Colonic mucosa (tissue), 4 donors: ENCODE data around the gene SLC24A3. TPM values are rescaled to one million over a fixed set of nuclear protein-coding genes. Genes with fewer than 3 reads are reported as not detected.

ENCODE experiments used
- DNase-seq: peaks from one replicate; pipeline ENCODE4 v3.0.0-alpha.2; 2020
- H3K27ac ChIP-seq: fragments of 200-600 bp; one replicate; pipeline ENCODE4 v1.8.0; 2021
- H3K27me3 ChIP-seq: fragments of 200-600 bp; one replicate; pipeline ENCODE4 v1.8.0; 2021
- H3K36me3 ChIP-seq: fragments of 200-600 bp; one replicate; pipeline ENCODE4 v1.8.0; 2021
- H3K4me1 ChIP-seq: fragments of 200-600 bp; one replicate; pipeline ENCODE4 v1.8.0; 2021; ENCODE audit warnings: mild to moderate bottlenecking
- H3K4me3 ChIP-seq: fragments of 200-600 bp; one replicate; pipeline ENCODE4 v1.8.0; 2021
- H3K9ac ChIP-seq, 2 donors: one replicate each; pipeline ENCODE4 v1.7.0; 2013; ENCODE audit warnings: control low read depth in 2 of 2, low read depth in 2 of 2, low read length in 2 of 2
- H3K9me3 ChIP-seq: fragments of 200-600 bp; one replicate; pipeline ENCODE4 v1.8.0; 2021
- intact Hi-C: fragments of 100-400 bp; cut with DNase I; formaldehyde crosslinking; loops from one replicate; pipeline ENCODE4 v1.14.1; 2022
- total RNA-seq, 2 donors: library from RNA; stranded (reverse); fragmentation: NEBNext Ultra II Directional in 1 of 2; extraction: Animal tissue kit (Norgen Biotek cat#: 25700) in 1 of 2; gene quantifications; one replicate each; pipeline ENCODE4 v1.2.1, GENCODE V29; 2021
- TF ChIP-seq, protein P1 (sequence below): fragments of 200-600 bp; IDR thresholded peaks from one replicate; pipeline ENCODE4 v1.8.0; 2022; ENCODE audit warnings: antibody characterized with exemption, mild to moderate bottlenecking
- donor health status: healthy.
- donor health status: DM: no; HTN: no; CAD: no.
- donor health status: DM: no; HTN: no; CAD: no.

The SLC24A3 gene
- total RNA-seq, 2 donors from 2014 or later: 3.6 to 6.6 TPM

GRCh38 chr20:19376451-19377229 is 164.2 kb downstream of the SLC24A3 start:
- H3K9me3 ChIP-seq: no peaks in the 10 kb centered on the region
- no peak overlapping the region for H3K9ac ChIP-seq
- H3K4me1 ChIP-seq: no peaks in the 10 kb centered on the region
- no peak overlapping the region for H3K27ac ChIP-seq
- TF ChIP-seq, protein P1, sequence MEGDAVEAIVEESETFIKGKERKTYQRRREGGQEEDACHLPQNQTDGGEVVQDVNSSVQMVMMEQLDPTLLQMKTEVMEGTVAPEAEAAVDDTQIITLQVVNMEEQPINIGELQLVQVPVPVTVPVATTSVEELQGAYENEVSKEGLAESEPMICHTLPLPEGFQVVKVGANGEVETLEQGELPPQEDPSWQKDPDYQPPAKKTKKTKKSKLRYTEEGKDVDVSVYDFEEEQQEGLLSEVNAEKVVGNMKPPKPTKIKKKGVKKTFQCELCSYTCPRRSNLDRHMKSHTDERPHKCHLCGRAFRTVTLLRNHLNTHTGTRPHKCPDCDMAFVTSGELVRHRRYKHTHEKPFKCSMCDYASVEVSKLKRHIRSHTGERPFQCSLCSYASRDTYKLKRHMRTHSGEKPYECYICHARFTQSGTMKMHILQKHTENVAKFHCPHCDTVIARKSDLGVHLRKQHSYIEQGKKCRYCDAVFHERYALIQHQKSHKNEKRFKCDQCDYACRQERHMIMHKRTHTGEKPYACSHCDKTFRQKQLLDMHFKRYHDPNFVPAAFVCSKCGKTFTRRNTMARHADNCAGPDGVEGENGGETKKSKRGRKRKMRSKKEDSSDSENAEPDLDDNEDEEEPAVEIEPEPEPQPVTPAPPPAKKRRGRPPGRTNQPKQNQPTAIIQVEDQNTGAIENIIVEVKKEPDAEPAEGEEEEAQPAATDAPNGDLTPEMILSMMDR: no peak
- H3K27me3 ChIP-seq: no peaks in the 10 kb centered on the region
- H3K36me3 ChIP-seq: no peaks in the 10 kb centered on the region
- H3K4me3 ChIP-seq: no peak overlapping the region
- intact Hi-C loops: no loop called here
- DNase-seq: no peak

DNA sequence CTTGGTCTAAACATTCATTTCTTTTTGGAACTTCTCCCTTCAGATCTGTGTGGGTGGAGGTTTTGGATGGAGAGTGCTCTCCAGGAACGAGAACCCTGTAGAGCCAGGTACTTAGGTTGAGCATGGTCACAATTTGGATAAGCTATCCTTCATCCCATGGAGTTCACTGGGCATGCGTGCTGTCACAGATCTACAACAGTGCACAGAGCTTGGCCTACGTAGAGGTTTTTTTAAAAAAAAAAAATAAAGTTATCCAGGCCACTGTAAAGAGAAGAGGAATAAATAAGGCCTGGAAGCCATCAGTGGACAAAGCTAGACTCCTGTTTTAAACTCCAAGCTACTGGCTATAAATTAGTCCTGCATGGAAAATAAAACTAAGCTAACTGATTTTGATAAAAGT is 165.6 kb downstream of the SLC24A3 start:
- Histone ChIP-seq H3K9me3 (no peaks in the 10 kb centered on the region), H3K4me1 (no peaks in the 10 kb centered on the region), H3K4me3 (no peak overlapping the region), H3K27ac (no peak overlapping the region), H3K9ac (no peak overlapping the region), H3K27me3 (no peaks in the 10 kb centered on the region), H3K36me3 (no peaks in the 10 kb centered on the region)
- DNase-seq: no peak
- TF ChIP-seq, protein P1: no peak
- intact Hi-C loops: no loop called here

GRCh38 chr20:19380211-19380610 is 167.8 kb downstream of the SLC24A3 start:
- no peak overlapping the region for H3K9ac ChIP-seq
- H3K4me1 ChIP-seq: no peaks in the 10 kb centered on the region
- TF ChIP-seq, protein P1: no peak
- intact Hi-C loops: no loop called here
- no peak overlapping the region for H3K27ac ChIP-seq
- H3K36me3 ChIP-seq: no peaks in the 10 kb centered on the region
- no peak for DNase-seq
- H3K4me3 ChIP-seq: no peak overlapping the region
- no peaks in the 10 kb centered on the region for H3K9me3 ChIP-seq
- no peaks in the 10 kb centered on the region for H3K27me3 ChIP-seq

- Histone ChIP-seq H3K4me3 (no peak overlapping the region), H3K9ac (no peak overlapping the region), H3K4me1 (no peaks in the 10 kb centered on the region), H3K27me3 (no peaks in the 10 kb centered on the region), H3K27ac (no peak overlapping the region), H3K9me3 (no peaks in the 10 kb centered on the region), H3K36me3 (no peaks in the 10 kb centered on the region)
- DNase-seq: no peak
- TF ChIP-seq, protein P1: no peak
- intact Hi-C loops: no loop called here
These were observed 169.5 kb downstream of the SLC24A3 start for GRCh38 chr20:19381947-19382346.

GRCh38 chr20:19382386-19383340 is 170.2 kb downstream of the SLC24A3 start:
- TF ChIP-seq, protein P1: no peak
- no peak overlapping the region for H3K9ac ChIP-seq
- no peak for DNase-seq
- intact Hi-C loops: no loop called here
- no peaks in the 10 kb centered on the region for H3K9me3 ChIP-seq
- H3K27ac ChIP-seq: no peak overlapping the region
- H3K4me3 ChIP-seq: no peak overlapping the region
- H3K4me1 ChIP-seq: no peaks in the 10 kb centered on the region
- H3K27me3 ChIP-seq: no peaks in the 10 kb centered on the region
- no peaks in the 10 kb centered on the region for H3K36me3 ChIP-seq
